ENCODE data around the gene TTC3.
"Not testable (repeated sequence)": the region's sequence is repeated elsewhere in the genome, so short reads cannot be mapped to it uniquely, and the experiment has no call there.

The TTC3 gene

GRCh38 chr21:37200641-37201480, 127.8 kb downstream of the TTC3 start:
- DNase-seq = no peak

- DNase-seq = no peak
Measured at GRCh38 chr21:37202221-37203110, 129.4 kb downstream of the TTC3 start.

GRCh38 chr21:37204580-37204979, 131.5 kb downstream of the TTC3 start:
- DNase-seq = peak; percentile 3

GRCh38 chr21:37206496-37206895, 133.4 kb downstream of the TTC3 start:
- DNase-seq = no peak

GRCh38 chr21:37207441-37208009, 134.5 kb downstream of the TTC3 start:
- no peak for DNase-seq

- DNase-seq = no peak
Measured at GRCh38 chr21:37208056-37208721, 135.1 kb downstream of the TTC3 start.

- peak; percentile 87 for DNase-seq
Measured at GRCh38 chr21:37208741-37209225, 135.7 kb downstream of the TTC3 start.

- DNase-seq = no peak
Measured at GRCh38 chr21:37210130-37210529, 137.1 kb downstream of the TTC3 start.

GRCh38 chr21:37210799-37211198, 137.7 kb downstream of the TTC3 start:
- no peak for DNase-seq

GRCh38 chr21:37214952-37215351, 141.9 kb downstream of the TTC3 start:
- no peak for DNase-seq

- no peak for DNase-seq
Measured at GRCh38 chr21:37219761-37220432, 146.8 kb downstream of the TTC3 start.

- DNase-seq = peak; percentile 29
Measured at GRCh38 chr21:37220433-37220980, 147.5 kb downstream of the TTC3 start.

GRCh38 chr21:37220981-37221664, 148.1 kb downstream of the TTC3 start:
- DNase-seq = peak; percentile 79

- not testable (repeated sequence) for DNase-seq
Measured at GRCh38 chr21:37222248-37222647, 149.2 kb downstream of the TTC3 start.

GRCh38 chr21:37223804-37224345, 150.8 kb downstream of the TTC3 start:
- DNase-seq = no peak

GRCh38 chr21:37224861-37225839, 152.1 kb downstream of the TTC3 start:
- DNase-seq = no peak

- no peak for DNase-seq
Measured at GRCh38 chr21:37226041-37226920, 153.2 kb downstream of the TTC3 start.

All from kidney glomerular epithelial cell (primary cell).